HPDE6-E6E7 (cell line): ENCODE data around the gene PLAAT4.
"Not testable (repeated sequence)": the region's sequence is repeated elsewhere in the genome, so short reads cannot be mapped to it uniquely, and the experiment has no call there.

ENCODE experiments used
- DNase-seq: peaks from one replicate; pipeline ENCODE4 v3.0.0; 2011; ENCODE audit warnings: missing footprints; ENCODE audit errors: extremely low spot score

Gene PLAAT4

GRCh38 chr11:63572026-63572688, 35.5 kb downstream of the PLAAT4 start:
- DNase-seq: no peak

GRCh38 chr11:63573881-63574855, 37.6 kb downstream of the PLAAT4 start:
- no peak for DNase-seq

GRCh38 chr11:63574856-63575602, 38.4 kb downstream of the PLAAT4 start:
- DNase-seq: no peak

GRCh38 chr11:63578882-63579281, 42.3 kb downstream of the PLAAT4 start:
- not testable (repeated sequence) for DNase-seq

DNA sequence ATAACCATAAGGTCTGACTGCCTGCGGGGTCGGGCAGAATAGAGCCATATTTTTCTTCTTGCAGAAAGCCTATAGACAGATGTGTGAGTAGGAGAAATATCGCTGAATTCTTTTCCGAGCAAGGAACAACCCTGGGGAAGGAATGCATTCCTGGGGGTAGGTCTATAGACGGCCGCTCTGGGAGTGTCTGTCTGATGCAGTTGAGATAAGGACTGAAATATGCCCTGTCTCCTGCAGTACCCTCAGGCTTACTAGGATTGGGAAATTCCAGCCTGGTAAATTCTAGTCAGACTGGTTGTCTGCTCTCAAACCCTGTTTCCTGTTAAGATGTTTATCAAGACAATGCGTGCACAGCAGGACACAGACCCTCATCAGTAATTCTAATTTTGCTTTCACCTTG, 44.6 kb downstream of the PLAAT4 start:
- not testable (repeated sequence) for DNase-seq

DNA sequence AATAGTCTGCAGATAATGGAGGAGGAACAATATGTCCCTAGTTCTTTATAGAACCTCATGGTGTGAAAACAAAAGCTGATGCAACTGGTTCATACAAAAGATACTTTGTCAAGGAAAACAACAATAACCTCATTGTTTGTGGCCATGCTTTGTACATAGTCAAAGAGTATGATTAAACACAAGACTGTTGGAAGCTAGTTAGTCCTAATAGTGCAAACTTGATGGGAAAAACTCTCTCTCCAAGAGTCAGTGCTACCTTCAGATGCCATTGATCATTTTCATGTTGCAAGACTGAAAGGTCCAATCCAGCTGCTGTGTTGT, 46.7 kb downstream of the PLAAT4 start:
- DNase-seq: no peak

DNA sequence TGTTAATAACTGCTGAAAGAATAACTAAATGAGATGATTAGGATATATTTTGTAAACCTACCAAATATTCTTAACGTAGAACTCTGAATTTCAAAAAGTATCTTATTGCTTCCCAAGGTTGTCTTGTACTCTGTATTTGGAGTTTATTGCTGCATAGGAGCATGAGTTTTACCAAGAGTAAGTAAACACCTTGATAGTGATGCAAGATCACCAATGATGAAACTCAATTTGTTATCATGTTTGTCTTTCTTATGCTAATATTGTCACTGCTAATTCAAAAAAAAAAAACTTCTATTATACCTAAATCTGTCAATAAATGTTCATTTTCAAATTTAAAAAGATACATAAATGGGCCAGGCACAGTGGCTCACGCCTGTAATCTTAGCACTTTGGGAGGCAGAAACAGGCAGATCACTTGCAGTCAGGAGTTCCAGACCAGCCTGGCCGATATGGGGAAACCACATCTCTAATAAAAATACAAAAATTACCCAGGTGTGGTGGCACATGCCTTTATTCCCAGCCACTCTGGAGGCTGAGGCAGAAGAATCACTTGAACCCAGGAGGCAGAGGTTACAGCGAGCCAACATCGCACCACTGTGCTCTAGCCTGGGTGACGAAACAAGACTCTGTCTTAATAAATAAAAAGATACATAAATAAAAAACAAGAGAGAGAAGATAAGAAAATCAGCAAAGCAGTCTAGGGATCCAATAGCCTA, 50.0 kb downstream of the PLAAT4 start:
- DNase-seq: no peak

DNA sequence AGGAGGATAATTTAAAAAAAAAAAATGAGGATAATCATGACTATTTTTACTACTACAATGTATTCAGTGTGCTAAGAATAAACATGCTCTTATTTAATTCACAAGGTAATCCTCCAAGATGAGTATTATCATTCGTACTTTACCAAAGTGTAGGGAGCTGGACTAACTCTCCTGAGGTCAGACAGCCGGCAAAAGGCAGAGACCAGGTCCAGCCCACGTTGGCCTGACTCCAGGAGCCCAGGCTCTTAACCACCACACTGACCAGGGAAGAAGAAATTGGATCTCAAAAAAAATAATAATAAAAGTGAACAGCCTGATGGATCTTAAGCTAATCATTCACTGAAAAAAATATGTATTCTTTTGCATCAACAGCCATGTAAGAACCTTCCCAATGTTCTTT, 52.4 kb downstream of the PLAAT4 start:
- no peak for DNase-seq

- no peak for DNase-seq
These were observed 53.6 kb downstream of the PLAAT4 start for GRCh38 chr11:63590024-63590788.

DNA sequence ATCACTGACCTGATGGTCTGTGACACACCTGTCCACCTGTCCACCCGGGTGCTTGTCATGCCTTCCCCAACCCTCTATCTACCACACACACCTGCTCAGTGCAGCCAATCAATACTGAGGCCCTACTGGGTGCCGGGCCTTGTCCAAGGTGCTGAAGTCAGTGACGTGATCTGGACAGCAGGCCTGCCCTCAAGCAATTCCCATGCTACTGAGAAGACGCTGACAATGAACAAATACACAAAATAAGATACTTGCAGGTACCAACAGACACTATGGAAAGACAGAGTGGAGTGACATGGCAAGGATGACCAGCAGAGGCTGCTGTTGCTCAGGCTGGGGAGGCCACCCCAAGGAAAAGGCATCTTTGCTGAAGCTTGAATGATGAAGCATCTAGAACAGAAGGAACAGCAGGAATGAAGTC, 56.4 kb downstream of the PLAAT4 start:
- no peak for DNase-seq

GRCh38 chr11:63595296-63595695, 58.7 kb downstream of the PLAAT4 start:
- DNase-seq: no peak
